ENCODE data around the gene KRT6A.
"Not testable (repeated sequence)": the region's sequence is repeated elsewhere in the genome, so short reads cannot be mapped to it uniquely, and the experiment has no call there.

The KRT6A gene

DNA sequence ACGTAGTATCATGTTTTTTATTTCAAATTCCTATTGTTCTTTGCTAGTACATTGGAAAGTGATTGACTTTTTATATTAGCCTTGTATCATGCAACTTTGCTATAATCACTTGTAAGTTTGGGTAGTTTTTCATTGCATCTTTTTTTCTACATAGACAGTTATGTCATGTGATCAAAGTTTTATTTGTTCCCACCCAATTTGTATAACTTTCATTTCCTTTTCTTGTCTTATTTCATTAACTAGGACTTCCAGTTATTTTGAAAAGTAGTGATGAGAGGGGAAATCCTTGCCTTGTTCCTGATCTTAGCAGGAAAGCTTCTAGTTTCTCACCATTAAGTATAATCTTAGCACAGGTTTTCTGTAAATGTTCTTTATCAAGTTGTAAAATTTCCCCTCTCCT, 9.8 kb upstream of the KRT6A start:
- DNase-seq: no peak

DNA sequence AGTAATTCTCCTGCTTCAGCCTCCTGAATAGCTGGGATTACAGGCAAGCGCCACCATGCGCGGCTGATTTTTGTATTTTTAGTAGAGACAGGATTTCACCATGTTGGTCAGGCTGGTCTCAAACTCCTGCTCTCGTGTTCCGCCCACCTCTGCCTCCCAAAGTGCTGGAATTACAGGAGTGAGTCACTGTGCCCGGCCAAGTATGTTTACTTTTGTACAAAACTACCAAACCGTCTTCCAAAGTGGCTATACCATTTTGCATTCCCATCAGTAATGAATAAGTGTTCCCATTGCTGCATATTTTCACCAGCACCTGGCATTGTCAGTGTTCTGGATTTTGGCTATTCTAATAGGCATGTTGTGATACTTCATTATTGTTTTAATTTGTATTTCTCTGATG, 8.4 kb upstream of the KRT6A start:
- no peak for DNase-seq

DNA sequence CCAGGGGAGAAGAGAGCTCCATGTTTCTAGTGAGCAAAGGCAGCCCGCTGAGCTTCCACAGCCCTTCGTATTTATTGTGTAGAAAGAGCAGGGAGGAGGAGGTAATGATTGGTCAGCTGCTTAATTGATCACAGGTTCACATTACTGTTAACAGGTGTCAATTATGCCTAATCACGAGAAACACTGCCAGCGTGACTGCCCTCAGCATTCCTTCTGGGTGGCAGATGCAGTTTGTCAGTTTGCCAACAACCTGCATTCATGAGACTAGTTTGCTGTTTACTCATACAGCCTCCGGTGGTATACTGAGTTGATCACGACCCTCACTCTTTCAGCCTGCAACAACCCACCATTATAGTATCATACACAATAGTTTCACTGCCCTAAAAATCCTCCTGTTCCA, 7.5 kb upstream of the KRT6A start:
- DNase-seq: not testable (repeated sequence)

DNA sequence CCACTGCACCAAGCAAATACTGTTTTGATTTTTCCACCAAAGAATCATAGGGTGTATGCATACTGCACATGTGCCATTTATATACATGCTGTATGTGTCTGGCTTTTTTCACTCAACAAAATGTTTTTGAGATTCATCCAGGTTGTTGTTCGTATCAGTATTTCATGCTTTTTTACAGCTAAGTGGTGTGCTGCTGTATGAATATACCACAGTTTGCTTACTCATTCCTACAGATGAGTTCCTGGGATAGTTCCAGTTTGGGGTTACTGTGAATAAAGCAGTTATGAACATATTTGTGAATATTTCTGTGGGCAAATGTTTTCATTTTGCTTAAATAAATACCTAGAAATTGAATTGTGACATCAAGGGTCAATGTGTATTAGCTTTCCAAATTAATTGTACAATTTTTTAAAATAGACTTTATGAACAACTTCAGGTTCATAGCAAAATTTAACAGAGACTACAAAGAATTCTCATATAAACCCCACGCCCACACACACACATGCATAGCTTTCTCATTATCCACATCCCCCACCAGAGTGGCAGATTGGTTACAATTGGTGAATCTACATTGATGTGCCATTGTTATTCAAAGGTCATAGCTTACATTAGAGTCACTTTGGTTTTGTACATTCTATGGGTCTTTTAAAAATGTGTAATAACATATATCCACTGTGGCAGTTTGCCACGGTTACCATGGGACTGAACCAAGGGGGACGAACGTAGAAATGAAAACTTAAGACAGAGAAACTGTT, 6.9 kb upstream of the KRT6A start:
- DNase-seq: no peak

DNA sequence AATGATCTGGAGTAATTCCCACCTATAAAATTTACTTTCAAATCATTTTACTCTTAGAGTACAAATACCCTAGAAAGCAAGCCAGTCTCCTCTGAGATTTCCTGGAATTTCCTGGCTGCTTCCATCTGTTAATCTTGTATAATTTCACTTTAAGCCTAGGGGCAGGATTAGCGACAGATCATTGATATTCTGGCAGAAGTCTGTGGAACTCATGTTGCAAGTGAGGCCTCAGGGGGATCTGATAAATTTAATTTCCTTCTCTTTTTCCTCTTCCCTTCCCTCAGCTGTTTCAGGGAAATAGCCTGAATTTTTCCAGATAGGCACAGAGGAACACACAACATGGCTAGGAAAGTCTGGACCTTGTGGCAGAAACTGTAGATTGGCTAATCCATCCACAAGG, 5.9 kb upstream of the KRT6A start:
- no peak for DNase-seq

DNA sequence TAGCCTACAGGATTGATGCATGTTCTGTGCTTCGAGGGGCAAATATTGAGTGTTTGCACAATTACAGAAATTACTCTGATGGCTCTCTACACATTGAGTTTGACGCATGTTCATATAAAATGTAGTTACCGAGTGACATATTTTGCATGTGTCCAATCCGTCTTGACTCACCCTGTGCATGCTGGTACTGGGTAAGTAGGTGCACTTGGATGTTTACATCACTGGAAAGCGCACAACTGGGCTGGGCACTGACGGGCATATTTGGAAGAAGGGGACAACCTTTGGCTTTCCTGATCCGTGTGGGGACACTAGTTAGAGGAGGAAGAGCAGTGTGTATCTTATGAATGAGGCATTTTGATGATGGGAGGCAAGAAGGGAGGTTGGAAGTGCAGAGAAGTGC, 4.9 kb upstream of the KRT6A start:
- DNase-seq: no peak

DNA sequence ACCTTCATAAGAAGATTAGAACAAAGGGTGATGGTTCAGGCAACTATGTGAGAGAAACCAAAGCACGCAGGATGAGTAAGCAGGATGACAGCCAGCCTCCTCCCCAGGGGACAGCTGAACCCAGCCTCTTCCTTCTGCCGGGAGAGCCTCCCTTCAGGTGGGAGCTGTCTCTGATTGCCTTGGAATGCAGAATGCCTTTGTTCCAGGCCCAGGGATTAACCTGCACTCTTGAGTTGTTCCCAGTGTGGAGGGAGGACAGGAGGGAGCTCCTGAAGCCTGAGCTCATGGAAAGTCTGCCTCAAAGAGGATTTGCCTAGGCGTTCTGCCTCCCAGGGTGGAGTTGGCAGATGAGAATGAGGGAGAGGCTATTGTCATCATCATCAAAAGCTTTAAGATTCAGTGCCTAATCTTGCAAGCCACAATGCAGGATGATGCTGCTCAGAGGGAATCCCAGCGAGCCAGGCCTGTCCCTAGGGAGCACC, 3.6 kb upstream of the KRT6A start:
- DNase-seq: no peak

DNA sequence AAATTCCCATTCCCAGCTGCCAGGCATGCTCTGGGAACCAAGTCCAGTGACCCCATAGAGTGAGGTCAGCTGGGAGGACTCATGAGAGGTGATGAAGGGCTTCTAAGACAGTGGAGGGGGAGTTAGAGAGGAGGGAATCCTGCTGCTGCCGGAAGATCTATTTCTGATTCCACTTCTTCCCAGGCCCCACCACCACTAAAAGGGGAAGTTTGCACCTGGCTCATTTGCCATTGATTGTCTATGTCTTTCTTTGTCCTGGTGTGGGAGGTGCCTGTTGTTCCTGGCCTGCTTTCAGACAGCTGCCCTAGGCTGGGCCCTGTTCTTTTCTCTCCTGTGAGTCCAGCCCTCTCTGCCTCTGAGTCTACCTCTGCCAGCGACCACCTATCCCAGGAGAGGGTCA, 3.0 kb upstream of the KRT6A start:
- no peak for DNase-seq

DNA sequence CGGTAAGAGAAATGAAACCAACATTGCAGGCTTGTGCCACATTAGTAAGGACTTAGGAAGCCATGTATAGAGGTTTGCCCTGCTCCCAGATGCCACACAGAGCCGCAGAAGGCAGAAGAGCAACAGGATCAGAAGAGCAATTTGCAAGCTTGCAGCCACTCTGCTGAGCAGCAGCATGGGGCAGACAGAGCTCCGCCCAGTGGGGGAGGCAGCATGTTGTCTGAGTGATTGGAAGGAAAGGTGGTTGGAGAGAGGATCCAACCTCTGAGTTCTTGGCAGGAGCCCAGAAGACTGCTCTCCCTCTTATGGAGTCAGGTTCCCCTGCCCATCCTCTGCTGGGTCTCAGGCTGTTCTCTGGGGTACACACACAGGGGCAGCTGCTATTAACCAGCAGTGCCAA, 2.3 kb upstream of the KRT6A start:
- peak; percentile 9 for DNase-seq

DNA sequence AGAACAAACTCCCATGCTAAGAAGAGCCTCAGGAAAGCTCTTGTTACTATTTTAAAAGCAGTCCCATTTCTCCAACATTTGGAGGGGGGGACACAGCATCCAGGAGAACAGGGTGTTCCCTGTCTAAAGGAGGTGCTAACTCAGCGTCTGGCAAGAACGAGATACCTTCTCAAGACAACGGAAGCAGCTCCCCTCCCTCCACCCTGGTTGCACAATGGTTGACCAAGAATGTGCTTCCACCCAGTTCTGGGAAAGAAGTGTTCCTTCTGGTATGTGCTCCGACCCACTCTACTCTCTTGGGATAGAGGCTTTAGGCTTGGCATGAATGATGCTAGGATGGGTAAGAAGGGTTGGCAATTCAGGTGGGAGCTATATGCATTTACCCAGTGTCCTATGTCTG, 1.5 kb upstream of the KRT6A start:
- DNase-seq: no peak

DNA sequence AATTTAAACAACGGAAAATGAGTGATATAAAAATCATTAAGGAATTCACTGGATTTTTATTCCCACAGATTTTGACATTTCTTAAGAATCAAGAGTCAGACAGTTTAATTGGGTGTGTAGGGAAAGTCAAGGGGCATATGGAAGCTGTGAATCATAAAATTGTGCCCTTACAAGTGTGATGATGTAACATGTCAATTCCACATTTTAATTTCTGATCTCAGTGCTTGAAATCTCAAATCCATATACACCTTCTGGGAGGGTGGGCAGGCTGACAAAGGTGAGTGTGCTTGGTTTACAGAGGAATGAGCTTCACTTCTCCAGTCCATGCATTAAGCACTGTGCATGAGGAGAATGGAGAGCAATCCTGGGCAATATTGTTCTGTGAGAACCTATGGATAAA, 1.0 kb upstream of the KRT6A start:
- no peak for DNase-seq

DNA sequence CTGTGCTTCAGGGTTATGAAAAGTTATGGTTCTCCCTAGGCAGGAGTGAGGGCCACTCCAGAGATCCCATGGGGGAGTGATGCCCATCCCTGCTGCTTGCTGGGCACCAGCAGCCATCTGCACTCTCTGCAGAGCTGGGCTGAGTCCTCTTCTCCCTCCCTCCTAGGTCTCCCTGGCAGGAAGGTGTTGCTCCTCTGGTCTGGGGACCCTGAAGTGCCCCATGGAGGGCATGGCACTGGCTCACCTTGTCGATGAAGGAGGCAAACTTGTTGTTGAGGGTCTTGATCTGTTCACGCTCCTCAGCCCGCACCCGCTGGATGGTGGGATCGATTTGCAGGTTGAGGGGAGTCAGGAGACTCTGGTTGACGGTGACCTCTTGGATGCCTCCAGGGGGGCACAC, 652 bp downstream of the KRT6A start:
- not testable (repeated sequence) for DNase-seq

DNA sequence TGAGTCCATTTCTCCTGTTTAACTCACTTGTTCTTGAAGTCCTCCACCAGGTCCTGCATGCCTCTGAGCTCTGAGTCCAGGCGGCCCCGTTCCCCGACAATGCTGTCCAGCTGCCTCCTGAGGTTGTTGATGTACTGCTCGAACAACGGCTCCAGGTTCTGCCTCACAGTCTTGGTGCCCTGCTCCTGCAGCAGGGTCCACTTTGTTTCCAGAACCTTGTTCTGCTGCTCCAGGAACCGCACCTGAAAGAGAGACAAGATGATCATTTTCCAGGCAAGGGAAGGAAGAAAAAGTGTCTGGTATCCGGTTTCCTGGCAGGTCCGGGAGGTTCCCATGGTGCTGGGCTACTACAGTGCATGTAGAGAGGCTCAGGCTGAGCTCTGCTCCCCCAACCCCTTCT, 1.6 kb downstream of the KRT6A start:
- not testable (repeated sequence) for DNase-seq

DNA sequence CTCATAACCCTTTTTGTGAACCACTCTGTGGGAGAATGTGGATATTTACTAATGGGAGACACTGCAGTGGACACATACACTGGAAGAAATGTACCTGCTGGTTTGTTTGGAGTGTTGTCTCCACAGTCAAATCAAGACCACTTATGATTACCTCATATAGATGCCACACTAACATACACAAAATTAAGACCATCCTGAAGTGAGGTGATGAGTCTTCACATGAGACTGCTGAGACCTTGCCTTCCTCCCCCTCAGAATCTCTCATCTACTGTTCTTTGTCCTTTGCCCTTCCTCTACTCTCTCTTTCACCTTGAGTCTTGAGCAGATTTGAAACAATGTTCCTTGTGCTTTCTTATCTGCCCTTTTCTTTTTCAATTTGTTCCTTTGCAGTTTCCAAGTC, 4.3 kb downstream of the KRT6A start:
- no peak for DNase-seq

DNA sequence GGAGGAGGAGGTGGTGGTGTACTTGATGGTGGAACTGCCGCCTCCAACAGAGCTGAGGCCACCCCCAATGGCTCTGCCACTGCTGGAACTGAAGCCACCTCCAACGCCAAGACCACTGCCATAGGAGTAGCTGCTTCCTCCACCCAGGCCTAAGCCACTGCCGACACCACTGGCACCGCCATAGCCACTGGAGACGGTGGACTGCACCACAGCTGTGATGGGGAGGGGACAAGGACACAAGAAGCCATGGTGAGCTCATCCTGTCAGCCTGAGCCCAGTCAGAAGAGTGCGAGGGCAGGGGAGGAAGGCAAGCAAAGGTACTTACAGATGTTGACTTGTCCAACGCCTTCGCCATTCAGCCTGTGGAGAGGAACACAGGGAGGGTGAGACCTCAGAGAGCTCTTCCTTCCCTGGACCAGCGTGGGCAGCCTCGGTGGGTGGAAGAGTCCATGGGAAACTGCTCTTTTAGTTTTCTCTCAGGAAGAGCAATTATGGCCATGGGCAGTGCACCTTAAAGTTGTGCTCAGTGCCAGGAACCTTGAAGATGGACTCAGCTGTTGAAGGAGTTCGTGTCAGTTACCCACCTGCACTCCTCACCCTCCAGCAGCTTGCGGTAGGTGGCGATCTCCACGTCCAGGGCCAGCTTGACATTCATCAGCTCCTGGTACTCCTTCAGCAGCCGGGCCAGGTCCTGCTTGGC, 5.2 kb downstream of the KRT6A start:
- DNase-seq: not testable (repeated sequence)

DNA sequence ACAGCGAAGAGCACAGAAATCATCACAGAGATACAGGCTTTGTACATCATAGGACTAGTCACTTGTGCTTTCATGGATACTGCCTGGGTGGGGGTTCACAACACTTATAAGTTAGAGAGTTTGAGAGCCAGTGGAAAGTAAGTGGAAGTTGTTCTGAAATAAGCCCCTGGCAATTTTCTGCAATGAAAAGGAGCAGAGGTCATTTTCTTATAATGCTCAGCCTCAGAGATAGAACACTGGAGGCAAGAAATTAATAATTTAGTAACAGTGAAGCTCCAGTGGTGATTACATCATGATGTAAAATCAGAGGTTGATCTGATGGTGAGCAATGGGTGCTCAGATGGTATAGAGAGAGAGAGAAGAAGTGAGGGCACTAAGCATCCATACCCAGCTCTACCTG, 5.8 kb downstream of the KRT6A start:
- no peak for DNase-seq

DNA sequence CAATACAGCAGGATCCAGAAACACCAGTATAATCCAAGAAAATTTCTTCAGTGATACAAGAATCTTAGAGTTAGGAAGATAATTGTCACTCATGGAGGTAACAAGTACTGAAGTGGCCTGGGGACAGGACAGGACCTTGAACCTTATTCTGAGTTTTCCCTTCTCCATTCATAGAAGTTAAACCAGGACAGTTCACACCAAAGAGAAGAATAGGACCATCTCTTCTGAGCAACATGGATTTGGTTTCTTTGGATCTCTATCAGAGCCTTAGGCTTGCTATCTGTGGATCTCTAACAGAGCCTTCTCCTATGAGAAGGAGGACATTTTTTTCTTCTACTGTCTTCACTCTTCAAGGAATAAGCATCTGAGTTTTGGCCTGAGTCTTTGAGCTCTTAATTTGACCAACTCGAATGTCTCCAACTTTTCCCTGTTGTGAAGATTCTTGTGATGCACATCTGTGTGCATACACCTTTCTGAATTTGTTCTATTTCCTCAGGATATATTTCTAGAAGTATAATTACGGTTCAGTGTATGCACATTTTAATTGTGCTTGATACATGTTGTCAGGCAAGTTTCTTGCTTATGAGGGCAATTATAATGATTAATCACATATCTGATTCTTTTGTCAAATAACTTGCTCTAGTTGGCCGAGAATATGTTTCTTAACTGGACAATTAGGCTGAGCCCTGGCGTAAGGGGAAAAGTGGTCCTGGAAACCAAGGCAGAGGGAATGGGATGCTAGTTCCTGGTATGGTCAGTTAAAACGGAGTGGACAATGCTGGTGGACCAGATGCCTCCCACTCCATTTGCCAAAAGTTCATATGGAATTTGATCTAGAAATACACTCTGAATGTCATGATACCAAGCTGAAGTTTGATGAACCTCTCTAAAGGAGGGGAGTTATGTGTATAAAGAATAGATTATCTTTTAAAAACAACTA, 6.6 kb downstream of the KRT6A start:
- DNase-seq: no peak

DNA sequence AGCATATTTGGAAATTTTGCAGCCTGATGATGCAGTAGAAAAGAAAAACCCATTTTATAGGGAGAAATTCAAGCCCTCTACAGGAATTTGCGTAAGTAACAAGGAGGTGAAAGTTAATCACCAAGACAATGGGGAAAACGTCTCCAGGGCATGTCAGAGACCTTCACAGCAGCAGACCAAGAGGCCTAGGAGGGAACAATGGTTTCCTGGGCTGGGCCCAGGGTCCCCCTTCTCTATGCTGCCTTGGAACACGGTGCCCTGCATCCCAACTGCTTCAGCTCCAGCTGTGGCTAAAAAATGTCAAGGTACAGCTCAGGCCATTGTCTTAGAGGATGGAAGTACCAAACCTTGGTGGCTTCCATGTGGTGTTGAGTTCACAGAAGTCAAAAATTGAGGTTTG, 13.0 kb downstream of the KRT6A start:
- DNase-seq: no peak

DNA sequence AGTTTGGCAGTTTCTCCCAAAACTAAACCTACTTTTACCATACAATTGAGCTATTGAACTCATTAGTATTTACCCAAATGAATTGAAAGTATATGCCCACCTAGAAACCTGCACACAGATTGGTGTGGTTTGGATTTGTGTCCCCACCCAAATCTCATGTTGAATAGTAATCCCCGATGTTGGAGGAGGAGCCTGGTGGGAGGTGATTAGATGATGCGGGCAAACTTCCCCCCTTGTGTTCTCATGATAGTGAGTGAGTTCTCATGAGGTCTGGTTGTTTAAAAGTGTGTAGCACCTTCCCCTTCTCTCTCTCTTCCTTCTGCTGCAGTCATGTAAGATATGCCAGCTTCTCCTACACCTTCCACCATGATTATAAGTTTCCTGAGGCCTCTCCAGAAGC, 15.4 kb downstream of the KRT6A start:
- no peak for DNase-seq

DNA sequence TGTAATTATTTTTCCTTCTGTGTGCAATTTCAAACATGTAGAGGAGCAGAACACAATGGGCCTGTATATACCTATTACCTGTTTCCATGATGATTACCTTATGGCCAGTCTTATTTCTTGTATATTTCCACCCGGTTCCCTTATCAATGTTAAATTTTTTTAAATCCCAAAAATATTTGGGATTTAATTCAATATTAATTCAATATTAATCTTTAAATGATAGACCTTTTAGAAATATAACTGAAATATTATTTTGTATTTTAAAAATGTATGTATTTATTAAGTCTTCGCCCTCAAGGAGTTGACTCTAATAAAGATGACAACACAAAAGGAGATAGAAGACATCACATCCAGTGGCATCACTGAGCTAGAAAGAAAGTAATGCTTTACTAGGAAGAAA, 18.8 kb downstream of the KRT6A start:
- DNase-seq: no peak

DNA sequence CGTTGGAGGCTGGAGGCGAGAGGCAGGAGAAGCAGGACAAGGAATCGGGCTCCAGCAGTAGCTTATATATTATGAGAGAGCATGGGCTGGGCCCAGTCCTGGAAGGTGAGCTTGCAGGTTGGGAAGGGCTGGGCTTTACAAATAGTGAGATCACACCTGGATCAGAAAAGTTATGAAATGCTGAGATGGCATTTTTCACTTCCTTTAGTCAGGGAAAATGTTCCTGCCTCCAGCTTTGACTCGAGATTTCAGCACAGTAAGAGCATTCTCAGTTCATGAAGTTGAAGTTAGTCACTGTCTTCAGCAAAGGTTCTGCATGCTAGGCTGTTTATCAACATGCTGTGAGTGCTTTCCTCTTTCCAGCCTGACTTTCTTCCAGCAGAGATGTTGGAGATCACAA, 19.3 kb downstream of the KRT6A start, which contains the start of gene KRT6C:
Gene KRT6C, minus strand, starts transcription at position 38 of the 400 bp plus-strand sequence. CDS start 68 bp downstream, outside the sequence.
- no peak for DNase-seq

DNA sequence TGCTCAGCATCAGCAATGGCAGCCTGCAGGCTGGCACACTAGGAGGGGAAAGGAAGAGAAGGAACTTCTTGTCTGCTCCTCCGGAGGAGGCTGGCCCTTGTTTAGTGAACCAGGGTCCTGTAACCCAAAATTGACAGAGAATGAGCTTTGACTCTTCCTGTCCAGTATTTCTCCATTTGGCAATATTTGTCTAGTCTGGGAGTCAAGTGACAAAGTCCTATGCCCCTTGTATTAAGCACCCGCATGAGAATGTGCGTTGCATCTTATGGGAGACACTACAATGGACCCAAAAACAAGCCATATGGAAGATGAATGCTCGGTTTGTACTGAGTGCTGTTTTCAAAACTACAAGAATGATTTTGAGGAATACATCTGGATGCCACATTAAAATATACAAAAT, 23.2 kb downstream of the KRT6A start:
- DNase-seq: no peak

DNA sequence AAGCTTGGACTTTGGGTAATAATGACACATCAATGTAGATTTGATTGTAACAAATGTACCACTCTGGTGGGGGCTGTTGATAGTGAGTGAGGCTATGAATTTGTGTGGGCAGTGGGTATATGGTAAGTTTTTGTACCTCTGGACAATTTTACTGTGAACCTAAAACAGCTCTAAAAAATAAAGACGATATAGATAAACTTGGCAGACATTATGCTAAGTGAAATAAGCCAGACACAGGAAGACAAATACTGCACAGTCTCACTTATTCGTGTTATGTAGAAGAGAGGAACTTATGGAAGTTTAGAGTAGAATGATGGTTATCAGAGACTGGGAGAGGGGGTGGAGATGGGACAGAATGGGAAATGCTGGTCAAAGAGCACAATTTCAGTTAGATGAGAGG, 28.2 kb downstream of the KRT6A start:
- no peak for DNase-seq
